Renal cortex interstitium (tissue), 11 donors: ENCODE results near the gene TRIM75. TPM values are rescaled to one million over a fixed set of nuclear protein-coding genes. Genes with fewer than 3 reads are reported as not detected.
A peak's percentile ranks its signal among the peaks of the same experiment; 100 is the strongest.
"Not testable (repeated sequence)": the region's sequence is repeated elsewhere in the genome, so short reads cannot be mapped to it uniquely, and the experiment has no call there.

Source experiments
- DNase-seq, 11 donors: peaks; one replicate each; pipeline ENCODE4 v3.0.0-alpha.2; 2013; ENCODE audit warnings: low read depth in 9 of 11, low spot score in 4 of 11; ENCODE audit errors: extremely low read depth in 1 of 11
- polyA plus RNA-seq, 3 donors: library from polyadenylated mRNA; unstranded; fragments of 120-200 nt; gene quantifications; one replicate each; pipeline ENCODE4 v1.2.1, GENCODE V29; 2013; ENCODE audit not compliant: insufficient read length in 3 of 3

TRIM75 gene
- polyA plus RNA-seq, 3 donors = 0.06 to 0.11 TPM; not detected in 1

DNA sequence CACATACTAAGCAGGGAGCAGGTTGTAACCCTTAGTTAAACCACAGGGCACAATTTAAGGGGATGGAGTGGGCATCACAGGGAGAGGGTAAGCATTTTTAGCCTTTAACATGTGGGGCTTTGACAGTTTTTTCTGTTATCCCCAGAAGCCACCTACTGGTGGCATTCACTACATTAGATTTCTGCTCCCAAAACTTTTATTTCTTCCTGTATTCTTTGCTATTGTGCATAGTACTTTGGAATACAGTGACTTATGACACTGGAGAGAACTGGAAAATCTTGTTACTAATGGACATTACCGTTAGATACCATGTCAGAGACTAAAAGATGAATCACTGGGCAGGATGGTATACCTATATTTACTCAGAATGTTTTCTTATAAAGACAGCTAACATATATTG, 7.3 kb downstream of the TRIM75 start:
- no peak for DNase-seq

DNA sequence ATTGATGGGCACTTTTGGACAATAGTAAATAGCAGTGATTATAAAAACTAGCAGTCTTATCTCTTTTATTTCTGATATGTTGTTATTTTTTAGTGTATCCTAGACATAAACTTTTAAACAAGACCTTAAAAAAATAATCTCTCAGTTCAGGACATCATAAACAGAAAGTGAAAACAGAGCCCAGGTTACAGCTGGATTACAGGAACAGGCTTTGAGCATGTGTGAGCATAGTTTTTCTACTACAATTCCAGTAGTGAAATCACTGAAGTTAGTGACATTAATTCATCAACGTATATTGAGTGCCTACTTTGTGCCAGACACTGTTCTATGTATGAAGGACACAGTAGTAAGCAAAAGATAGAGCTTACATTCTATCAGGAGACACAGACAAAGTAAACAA, 16.9 kb downstream of the TRIM75 start:
- no peak for DNase-seq

DNA sequence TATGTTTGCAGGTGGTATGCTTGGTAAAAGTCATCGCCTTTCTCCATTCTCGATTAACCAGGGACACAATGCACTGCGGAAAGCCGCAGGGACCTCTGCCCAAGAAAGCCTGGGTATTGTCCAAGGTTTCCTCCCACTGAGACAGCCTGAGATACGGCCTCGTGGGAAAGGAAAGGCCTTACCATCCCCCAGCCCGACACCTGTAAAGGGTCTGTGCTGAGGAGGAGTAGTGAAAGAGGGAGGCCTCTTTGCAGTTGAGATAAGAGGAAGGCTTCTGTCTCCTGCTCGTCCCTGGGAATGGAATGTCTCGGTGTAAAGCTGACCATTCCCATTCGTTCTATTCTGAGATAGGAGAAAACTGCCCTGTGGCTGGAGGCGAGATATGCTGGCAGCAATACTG, 19.7 kb downstream of the TRIM75 start:
- DNase-seq = not testable (repeated sequence)

DNA sequence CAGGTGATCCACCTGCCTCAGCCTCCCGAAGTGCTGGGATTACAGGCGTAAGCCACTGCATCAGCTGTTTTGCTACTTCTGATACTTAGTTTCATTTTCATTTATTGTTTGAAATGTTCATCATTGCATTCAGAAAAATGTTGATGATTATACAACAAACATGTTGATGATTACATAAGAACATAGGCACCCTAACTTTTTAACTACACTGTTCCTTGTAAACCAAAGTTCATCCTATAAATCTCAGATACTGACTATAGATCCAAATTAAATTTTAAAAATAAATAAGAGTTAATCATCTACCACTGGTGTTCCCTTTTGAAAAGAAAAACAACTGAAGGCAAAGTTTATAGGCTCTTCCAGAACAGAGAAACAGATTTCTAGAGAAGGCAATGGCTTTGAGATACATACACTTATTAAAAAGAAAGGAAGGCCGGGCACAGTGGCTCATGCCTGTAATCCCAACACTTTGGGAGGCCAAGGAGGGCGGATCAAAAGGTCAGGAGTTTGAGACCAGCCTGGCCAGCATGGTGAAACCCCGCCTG, 23.4 kb downstream of the TRIM75 start:
- DNase-seq = no peak

DNA sequence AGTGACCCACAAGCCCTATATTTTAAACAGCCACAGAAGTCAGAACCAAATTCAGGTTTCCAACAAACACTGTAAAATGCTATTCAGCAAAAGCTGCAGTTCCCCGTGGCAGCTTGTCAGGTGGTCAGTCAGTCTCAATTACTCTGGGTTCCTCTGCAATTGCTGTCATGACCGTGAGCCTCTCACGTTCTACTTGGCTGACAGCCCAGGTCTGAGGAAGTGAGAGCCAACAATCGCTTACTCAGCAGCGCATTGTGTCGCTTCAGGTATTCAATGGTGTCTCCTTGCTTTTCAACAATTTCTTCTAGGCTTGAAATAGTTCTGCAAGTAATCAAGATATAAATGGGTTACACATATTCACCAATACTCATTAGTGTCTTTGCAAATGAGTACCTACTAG, 25.8 kb downstream of the TRIM75 start:
- peak in 5 of 11 donors; percentile 5 to 29 (median 16) for DNase-seq

DNA sequence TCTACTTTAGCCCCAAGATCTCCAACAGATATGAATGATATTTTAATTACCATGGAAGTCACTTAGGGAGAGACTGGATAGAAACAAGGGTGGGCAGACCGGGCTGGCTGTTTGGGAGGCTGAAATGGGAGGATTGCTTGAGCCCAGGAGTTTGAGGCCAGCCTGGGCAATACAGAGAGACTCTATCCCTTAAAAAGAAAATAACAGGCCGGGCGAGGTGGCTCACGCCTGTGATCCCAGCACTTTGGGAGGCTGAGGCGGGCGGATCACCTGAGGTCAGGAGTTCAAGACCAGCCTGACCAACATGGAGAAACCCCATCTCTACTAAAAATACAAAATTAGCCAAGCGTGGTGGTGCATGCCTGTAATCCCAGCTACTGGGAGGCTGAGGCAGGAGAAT, 31.1 kb downstream of the TRIM75 start:
- DNase-seq = not testable (repeated sequence)

DNA sequence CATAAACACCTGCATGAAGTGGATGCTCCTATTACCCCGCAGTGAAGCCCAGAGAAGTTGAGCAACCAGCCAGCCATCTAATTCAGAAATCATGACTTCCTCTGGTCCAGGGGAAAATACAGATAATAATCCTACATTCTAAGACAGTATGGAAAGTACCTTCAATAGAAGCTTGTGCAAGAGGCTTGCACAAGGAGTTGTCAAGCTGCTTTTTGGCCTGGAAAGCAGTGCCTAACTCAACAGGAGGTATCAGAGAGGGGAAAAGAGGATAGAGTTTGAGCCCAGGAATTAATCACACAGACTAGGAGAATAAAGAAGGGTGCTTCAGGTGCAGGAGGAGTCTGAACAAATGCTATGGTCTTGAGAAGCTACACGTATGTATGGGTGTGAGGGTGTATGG, 32.3 kb downstream of the TRIM75 start:
- DNase-seq = no peak

DNA sequence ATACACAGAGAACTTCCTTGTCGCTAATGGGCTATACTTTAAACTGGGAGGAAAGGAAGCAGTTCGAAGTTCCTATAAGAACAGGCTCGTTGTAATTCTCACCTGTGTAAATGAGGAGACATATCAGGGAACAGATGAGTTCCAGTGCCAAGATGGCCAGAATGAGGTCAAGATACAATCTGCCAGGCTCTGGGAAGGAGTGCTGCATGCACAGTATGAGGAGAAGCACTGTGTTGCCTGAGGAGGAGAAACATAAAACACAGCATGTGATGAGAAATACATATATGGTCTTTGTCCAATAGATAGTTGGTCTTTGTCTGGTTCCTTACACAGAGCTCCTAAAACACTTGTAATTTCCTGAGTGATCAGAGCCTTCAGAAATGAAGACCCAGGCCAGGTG, 34.7 kb downstream of the TRIM75 start:
- no peak for DNase-seq

DNA sequence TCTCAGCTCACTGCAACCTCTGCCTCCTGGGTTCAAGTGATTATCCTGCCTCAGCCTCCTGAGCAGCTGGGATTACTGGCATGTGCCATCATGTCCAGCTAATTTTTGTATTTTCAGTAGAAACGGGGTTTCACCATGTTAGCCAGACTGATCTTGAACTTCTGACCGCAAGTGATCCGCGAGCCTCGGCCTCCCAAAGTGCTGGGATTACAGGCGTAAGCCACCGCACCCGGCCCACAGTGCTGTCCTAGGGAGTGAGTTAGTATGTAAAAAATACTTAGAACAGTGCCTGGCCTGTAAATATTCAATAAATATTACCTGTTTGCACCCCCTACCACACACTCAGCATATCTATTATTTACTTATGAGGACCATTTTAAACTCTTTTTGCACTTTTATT, 38.5 kb downstream of the TRIM75 start:
- DNase-seq = not testable (repeated sequence)

DNA sequence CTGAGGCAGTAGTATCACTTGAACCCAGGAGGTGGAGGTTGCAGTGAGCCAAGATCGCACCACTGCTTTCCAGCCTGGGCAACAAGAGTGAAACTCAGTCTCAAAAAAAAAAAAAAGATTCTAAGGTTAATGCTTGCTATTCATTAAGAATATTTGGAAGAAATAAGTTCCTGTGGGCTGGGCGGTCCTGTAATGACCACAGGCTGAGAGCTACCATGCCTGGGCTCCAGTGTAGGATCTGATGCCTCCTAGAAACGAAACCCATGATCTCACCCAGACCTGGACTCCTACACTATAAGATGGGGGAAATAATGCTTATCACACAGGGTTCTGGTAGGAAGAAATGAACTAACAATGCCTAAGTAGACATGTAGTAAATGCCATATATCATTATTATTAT, 41.2 kb downstream of the TRIM75 start:
- DNase-seq = no peak

DNA sequence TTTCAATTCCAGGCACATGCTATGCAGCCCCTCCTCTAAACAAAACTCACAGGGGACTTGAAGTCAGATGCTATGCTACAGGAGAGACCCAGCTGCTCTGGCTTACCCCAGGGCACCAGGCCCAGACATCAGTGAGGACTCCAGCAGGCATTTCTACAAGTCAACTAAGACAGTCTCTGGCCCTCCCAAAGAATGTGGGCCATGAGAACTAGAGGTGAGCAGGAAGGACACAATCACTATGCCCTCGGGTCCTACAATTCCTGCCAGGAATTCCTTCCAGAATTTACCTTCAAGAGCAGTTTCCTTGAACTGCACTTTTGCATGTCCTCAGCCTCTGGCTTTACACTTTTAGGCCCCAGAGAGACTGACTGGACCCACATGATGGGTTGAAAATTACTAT, 41.6 kb downstream of the TRIM75 start:
- no peak for DNase-seq

DNA sequence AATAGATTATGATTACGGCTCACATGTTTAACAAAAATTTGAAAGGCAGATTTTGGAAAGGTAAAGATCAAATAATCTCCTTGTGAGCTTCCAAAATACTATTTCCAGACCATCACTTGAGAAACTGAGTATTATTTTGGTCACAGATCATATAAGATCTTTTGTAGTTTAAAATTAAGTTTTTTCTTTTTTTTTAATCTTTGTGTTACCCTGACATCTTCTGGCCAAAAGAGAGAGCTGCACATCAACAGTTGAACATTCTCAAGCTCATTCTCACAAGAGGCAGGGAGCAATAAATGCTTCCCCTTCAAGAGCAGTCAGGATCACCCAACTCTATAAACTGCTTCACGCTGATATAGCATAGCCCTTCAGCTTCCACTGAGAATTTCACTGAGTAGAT, 43.1 kb downstream of the TRIM75 start:
- peak in 5 of 11 donors; percentile 7 to 22 (median 13) for DNase-seq

DNA sequence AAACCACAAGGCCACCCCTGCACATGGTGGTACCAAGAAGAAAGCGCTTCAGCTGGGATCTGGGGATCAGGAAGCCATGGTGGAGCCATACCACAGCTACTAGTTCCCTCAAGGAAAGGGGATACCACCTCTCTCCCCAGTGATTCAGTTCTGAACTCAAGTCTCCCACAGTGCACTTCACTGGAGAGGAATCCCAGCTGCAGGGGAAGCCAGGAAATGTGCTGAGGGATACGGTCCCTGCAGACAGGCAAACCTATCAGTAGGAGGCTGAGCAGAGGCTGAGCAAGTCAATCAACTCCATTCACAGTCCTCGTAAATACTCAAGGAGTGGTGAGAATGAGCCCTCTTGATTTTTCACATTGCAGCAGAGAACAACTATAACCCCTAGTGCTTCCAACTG, 48.0 kb downstream of the TRIM75 start:
- no peak for DNase-seq

DNA sequence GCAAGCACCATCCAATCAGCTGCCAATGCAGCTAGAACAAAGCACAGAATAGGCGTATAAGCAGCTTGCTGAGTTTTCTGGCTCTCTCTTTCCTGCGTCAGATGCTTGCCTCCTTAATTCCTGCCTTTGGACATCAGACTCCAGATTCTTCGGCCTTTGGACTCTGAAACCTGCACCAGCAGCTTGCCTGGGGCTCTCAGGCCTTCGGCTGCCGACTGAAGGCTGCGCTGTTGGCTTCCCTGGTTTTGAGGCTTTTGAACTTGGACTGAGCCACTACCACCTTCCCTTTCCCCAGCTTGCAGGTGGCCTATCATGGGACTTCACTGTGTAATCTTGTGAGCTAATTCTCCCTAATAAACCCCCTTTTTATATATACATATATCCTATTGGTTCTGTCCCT, 52.9 kb downstream of the TRIM75 start:
- peak in 1 of 11 donors; percentile 12 for DNase-seq

Other genes starting within 250 kb of the TRIM75 start
- gene APELA, start 176.7 kb upstream of the TRIM75 start, polyA plus RNA-seq = 10 to 100 TPM; 10.2 to 11.7 (median 10.3) TPM
- gene TRIM61, start 76.2 kb upstream of the TRIM75 start, polyA plus RNA-seq = 1 to 10 TPM; 2.8 to 3.9 (median 2.9) TPM
- under 1 TPM in 1 of 3 donors, not detected in 2; 0.09 TPM for gene TRIM60, start 21.9 kb upstream of the TRIM75 start, polyA plus RNA-seq
- 10 to 100 TPM; 30.4 to 36.7 (median 33.3) TPM for gene TMEM192, start 59.0 kb downstream of the TRIM75 start, polyA plus RNA-seq
- 10 to 100 TPM; 17.9 to 22.8 (median 22.3) TPM for gene KLHL2, start 153.7 kb downstream of the TRIM75 start, polyA plus RNA-seq